ENCODE measurements around the gene TANC1. TPM values are rescaled to one million over a fixed set of nuclear protein-coding genes. Genes with fewer than 3 reads are reported as not detected.

The TANC1 gene
- total and polyA plus RNA-seq, 11 donors, result 26.6 to 91.1 (median 68.8) TPM

- TF ChIP-seq POLR2A (IDR thresholded peaks at IDR 0.05) (no peak), CTCF (IDR thresholded peaks at IDR 0.05) (no peak)
- intact Hi-C loops (cut with DNase I), result loop anchor here in 1 of 10 donors (10.0 kb wide), 1 partner anchor 139 kb away; no protein-coding TSS in a partner anchor
- WGBS, 4 donors, result 59 to 63% (median 61%) methylated on average over 11 of the region's 11 CpGs
- ATAC-seq (no peak), DNase-seq (no peak)
- Histone ChIP-seq H3K4me1 (peaks cover 0 to 77% (median 42%) of the 10 kb centered on the region in 12 donors), H3K27ac (peak overlapping the region in 7 of 12 donors; percentile 23 to 73 (median 58)), H3K9me3 (peaks cover 0 to 6% (median 0%) of the 10 kb centered on the region in 12 donors), H3K27me3 (no peaks in the 10 kb centered on the region), H3K4me3 (no peak overlapping the region), H3K36me3 (peaks cover 0 to 13% (median 0%) of the 10 kb centered on the region in 9 donors)
These were observed 77.4 kb downstream of the TANC1 start for GRCh38 chr2:159045545-159046454.

DNA sequence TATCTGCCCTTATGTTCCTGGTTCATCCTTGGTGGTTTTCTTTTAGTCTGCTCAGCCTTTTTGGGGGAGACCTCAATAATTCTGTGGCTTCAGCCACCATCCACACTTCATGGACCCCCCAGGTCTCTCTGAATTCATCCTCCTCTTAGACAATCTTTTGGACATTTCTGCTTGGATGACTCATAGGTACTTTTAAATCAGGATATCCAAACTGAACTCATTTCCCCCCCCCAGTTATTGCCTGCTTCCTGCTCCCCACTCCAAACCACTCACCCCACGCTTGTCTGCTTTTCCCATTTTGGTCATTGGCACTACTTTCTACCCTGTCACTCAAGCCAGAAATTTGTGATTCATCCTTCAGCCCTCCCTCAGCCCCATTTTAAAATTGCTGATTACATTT is 78.5 kb downstream of the TANC1 start:
- peak overlapping the region in 10 of 12 donors; percentile 36 to 73 (median 52) for H3K27ac ChIP-seq
- DNase-seq (no peak), ATAC-seq (peak in 3 of 4 donors; percentile 14 to 47 (median 45))
- peaks cover 0 to 87% (median 45%) of the 10 kb centered on the region in 12 donors for H3K4me1 ChIP-seq
- peaks cover 0 to 2% (median 0%) of the 10 kb centered on the region in 9 donors for H3K36me3 ChIP-seq
- H3K27me3 ChIP-seq, result no peaks in the 10 kb centered on the region
- intact Hi-C loops (cut with DNase I), result loop anchor here in 1 of 10 donors (10.0 kb wide), 1 partner anchor 138 kb away; no protein-coding TSS in a partner anchor
- H3K9me3 ChIP-seq, result no peaks in the 10 kb centered on the region
- no peak for TF ChIP-seq CTCF (IDR thresholded peaks at IDR 0.05)
- TF ChIP-seq POLR2A (IDR thresholded peaks at IDR 0.05), result no peak
- H3K4me3 ChIP-seq, result no peak overlapping the region
- 2 to 9% (median 4%) methylated on average over 1 of the region's 1 CpG for WGBS, 4 donors

- H3K4me1 ChIP-seq, result peaks cover 0 to 92% (median 53%) of the 10 kb centered on the region in 12 donors
- H3K4me3 ChIP-seq, result no peak overlapping the region
- WGBS, 4 donors, result 94 to 100% (median 97%) methylated on average over 1 of the region's 1 CpG
- H3K9me3 ChIP-seq, result no peaks in the 10 kb centered on the region
- H3K36me3 ChIP-seq, result peaks cover 0 to 2% (median 0%) of the 10 kb centered on the region in 9 donors
- intact Hi-C loops (cut with DNase I), result no loop called here
- H3K27ac ChIP-seq, result peak overlapping the region in 3 of 12 donors; percentile 1 to 63 (median 57)
- ATAC-seq, result no peak
- TF ChIP-seq CTCF (IDR thresholded peaks at IDR 0.05) (no peak), POLR2A (IDR thresholded peaks at IDR 0.05) (no peak)
- no peaks in the 10 kb centered on the region for H3K27me3 ChIP-seq
- no peak for DNase-seq
These were observed 82.0 kb downstream of the TANC1 start for GRCh38 chr2:159050426-159050825.

GRCh38 chr2:159051133-159051532 is 82.7 kb downstream of the TANC1 start:
- Histone ChIP-seq H3K9me3 (no peaks in the 10 kb centered on the region), H3K36me3 (peaks cover 0 to 2% (median 0%) of the 10 kb centered on the region in 9 donors), H3K4me3 (no peak overlapping the region), H3K27ac (peak overlapping the region in 2 of 12 donors; percentile 27 to 57), H3K27me3 (no peaks in the 10 kb centered on the region), H3K4me1 (peaks cover 0 to 92% (median 49%) of the 10 kb centered on the region in 12 donors)
- intact Hi-C loops (cut with DNase I), result no loop called here
- TF ChIP-seq POLR2A (IDR thresholded peaks at IDR 0.05) (no peak), CTCF (IDR thresholded peaks at IDR 0.05) (no peak)
- WGBS, 4 donors, result 94 to 100% (median 97%) methylated on average over 3 of the region's 3 CpGs
- DNase-seq (no peak), ATAC-seq (no peak)
